ENCODE results near the gene OR6B2. TPM values are rescaled to one million over a fixed set of nuclear protein-coding genes. Genes with fewer than 3 reads are reported as not detected.

Gene OR6B2
- total and polyA plus RNA-seq, 2 of the 4 experiments (the other 2 are of a cell fraction), result not detected

DNA sequence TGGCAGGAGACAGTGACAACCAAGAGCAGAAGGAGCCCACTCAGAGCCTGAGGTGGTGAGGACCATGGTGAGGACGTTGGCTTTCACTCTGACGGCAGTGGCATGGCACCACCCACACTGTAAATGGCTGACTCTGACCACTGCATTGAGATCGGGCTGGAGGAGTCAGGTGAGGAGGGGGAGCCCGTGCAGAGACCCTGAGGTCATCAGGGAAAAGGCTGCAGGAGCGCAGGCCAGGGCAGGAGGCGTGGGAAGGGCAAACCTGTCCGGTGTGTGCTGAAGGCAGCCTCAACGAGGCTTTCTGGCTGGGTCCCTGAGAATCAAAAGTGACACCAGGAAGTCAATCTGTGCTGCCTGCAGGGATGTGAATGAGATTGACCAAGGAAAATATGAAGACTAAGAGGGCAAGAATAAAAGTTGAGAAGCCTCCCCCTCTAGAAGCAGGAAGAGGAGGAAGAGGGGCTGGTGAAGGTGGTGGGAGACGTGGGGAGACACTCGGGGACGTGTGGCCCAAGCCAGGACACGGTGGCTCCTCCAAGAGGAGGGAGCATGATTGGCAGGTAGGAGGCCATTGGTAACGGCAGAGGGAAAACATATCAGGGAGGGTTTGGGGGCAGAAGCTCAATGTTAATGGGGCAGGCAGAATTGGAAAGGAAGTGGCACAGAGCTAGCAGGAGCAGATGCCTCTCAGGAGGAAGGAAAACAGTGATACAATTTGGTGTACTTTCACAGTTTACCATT is 25.1 kb upstream of the OR6B2 start:
- no peak overlapping the region for H3K18ac ChIP-seq (ENCODE audit: low read depth, low read length)
- TF ChIP-seq BHLHE40 (IDR thresholded peaks at IDR 0.05; ENCODE audit: low read depth, low read length) (no peak), CHD1 (IDR thresholded peaks at IDR 0.05; ENCODE audit: low read depth, low read length) (no peak), MAFK (IDR thresholded peaks at IDR 0.05; ENCODE audit: low read depth, low read length) (no peak), MAZ (IDR thresholded peaks at IDR 0.05; ENCODE audit: borderline replicate concordance, low read depth, low read length) (no peak), MXI1 (IDR thresholded peaks at IDR 0.05; ENCODE audit: borderline replicate concordance, low read depth, low read length) (no peak), SMC3 (IDR thresholded peaks at IDR 0.05; ENCODE audit: low read depth, low read length) (no peak), CEBPB (IDR thresholded peaks at IDR 0.05; ENCODE audit: low read depth, low read length) (no peak), RCOR1 (IDR thresholded peaks at IDR 0.05; ENCODE audit: insufficient replicate concordance, low read length) (no peak), ELK1 (IDR thresholded peaks at IDR 0.05; ENCODE audit: borderline replicate concordance, low read depth, low read length) (no peak), RAD21 (IDR thresholded peaks at IDR 0.05; ENCODE audit: low read length) (no peak), FOS (IDR thresholded peaks at IDR 0.05; ENCODE audit: low read depth, low read length) (no peak), POLR2A (IDR thresholded peaks at IDR 0.05; ENCODE audit: low read depth, low read length) (no peak), RFX5 (IDR thresholded peaks at IDR 0.05; ENCODE audit: low read depth, low read length) (no peak), NFE2L2 (IDR thresholded peaks at IDR 0.05; ENCODE audit: low read depth, low read length) (no peak)
- TF ChIP-seq, protein P1, sequence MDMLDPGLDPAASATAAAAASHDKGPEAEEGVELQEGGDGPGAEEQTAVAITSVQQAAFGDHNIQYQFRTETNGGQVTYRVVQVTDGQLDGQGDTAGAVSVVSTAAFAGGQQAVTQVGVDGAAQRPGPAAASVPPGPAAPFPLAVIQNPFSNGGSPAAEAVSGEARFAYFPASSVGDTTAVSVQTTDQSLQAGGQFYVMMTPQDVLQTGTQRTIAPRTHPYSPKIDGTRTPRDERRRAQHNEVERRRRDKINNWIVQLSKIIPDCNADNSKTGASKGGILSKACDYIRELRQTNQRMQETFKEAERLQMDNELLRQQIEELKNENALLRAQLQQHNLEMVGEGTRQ (IDR thresholded peaks at IDR 0.05; ENCODE audit: low read depth, low read length), result no peak

More for the DNA sequence above, 25.1 kb upstream of the OR6B2 start:
- Histone ChIP-seq H4K20me1 (ENCODE audit: insufficient read depth, low read length) (no peaks in the 10 kb centered on the region), H2BK15ac (ENCODE audit: low read depth, low read length) (no peak overlapping the region), H3K23ac (ENCODE audit: low read depth, low read length) (no peak overlapping the region), H3K4me1 (ENCODE audit: control insufficient read depth, insufficient read depth, low read length) (no peaks in the 10 kb centered on the region), H2AK5ac (ENCODE audit: low read depth, low read length) (no peak overlapping the region), H2BK5ac (ENCODE audit: low read depth, low read length, poor library complexity, severe bottlenecking) (no peak overlapping the region), H3K9ac (ENCODE audit: low read depth, low read length) (no peak overlapping the region), H3K4me2 (ENCODE audit: low read depth, low read length) (no peak overlapping the region), H4K91ac (ENCODE audit: insufficient read depth, low read depth, low read length) (no peak overlapping the region), H3K79me1 (ENCODE audit: low read depth in 1 of 2, low read length in 2 of 2) (no peaks in the 10 kb centered on the region), H3K27me3 (ENCODE audit: control insufficient read depth, insufficient read depth, low read length) (peaks cover 42% of the 10 kb centered on the region), H4K8ac (ENCODE audit: low read depth in 2 of 2, low read length in 2 of 2) (no peak overlapping the region), H2AFZ (replicated peaks; ENCODE audit: low read length, poor library complexity) (no peak overlapping the region), H4K5ac (ENCODE audit: low read depth, low read length) (no peak overlapping the region), H2BK20ac (ENCODE audit: low read depth, low read length) (no peak overlapping the region), H2AK9ac (replicated peaks; ENCODE audit: low read depth, low read length, poor library complexity) (no peak overlapping the region), H3K9me3 (ENCODE audit: control insufficient read depth, insufficient read depth, low read length) (no peaks in the 10 kb centered on the region), H2BK120ac (ENCODE audit: low read depth, low read length) (no peak overlapping the region), H3K56ac (ENCODE audit: extremely low read depth, insufficient read depth, low read length) (no peak overlapping the region), H3K36me3 (ENCODE audit: control insufficient read depth, insufficient read depth, low read length) (no peaks in the 10 kb centered on the region), H3K9me1 (ENCODE audit: insufficient read depth, low read length) (no peaks in the 10 kb centered on the region), H3K27ac (ENCODE audit: insufficient read depth, low read length) (no peak overlapping the region), H3K4ac (ENCODE audit: low read depth, low read length) (no peak overlapping the region), H3K4me3 (ENCODE audit: insufficient read depth, low read depth, low read length) (no peak overlapping the region), H3K14ac (replicated peaks; ENCODE audit: low read depth, low read length) (no peak overlapping the region)
- intact Hi-C loops (cut with micrococcal nuclease) (no loop called here), dilution Hi-C loops (cut with HindIII; ENCODE audit: low sequenced_read_pairs, unreplicated experiment) (no loop called here), in situ Hi-C loops (cut with MboI; ENCODE audit: low sequenced_read_pairs) (no loop called here)
- BruUV-seq (replicated peaks), result no TSS peak
- CTCF ChIA-PET, result no interaction called here
- 23% methylated on average over 11 of the region's 13 CpGs; no CpG with 5 or more reads in 1 of the 2 experiments for WGBS, 2 experiments (ENCODE audit: extremely low coverage in 2 of 2, insufficient read length in 1 of 2)
- ATAC-seq (ENCODE audit: low read depth), result no peak
- POLR2A ChIA-PET (ENCODE audit: unreplicated experiment), result no interaction called here
- DNase-seq, result no peak
